H9 (cell line): ENCODE measurements around the gene POLR1D. TPM values are rescaled to one million over a fixed set of nuclear protein-coding genes. Genes with fewer than 3 reads are reported as not detected.

Experiments
- DNase-seq: peaks from one replicate; pipeline ENCODE4 v3.0.0-alpha.2; 2017
- H2AFZ ChIP-seq: one replicate; pipeline ENCODE4 v1.6.1; 2013; ENCODE audit warnings: mild to moderate bottlenecking, low read length, control low read depth, moderate library complexity
- H2AK5ac ChIP-seq: 2 replicates; pipeline ENCODE4 v1.6.1; 2013; ENCODE audit warnings: low read length, control low read depth, mixed read lengths; ENCODE audit not compliant: insufficient read length
- H2BK120ac ChIP-seq: one replicate; pipeline ENCODE4 v1.6.1; 2013; ENCODE audit warnings: low read depth, mild to moderate bottlenecking, low read length, control low read depth, inconsistent platforms; ENCODE audit not compliant: poor library complexity, severe bottlenecking
- H2BK12ac ChIP-seq: 2 replicates; pipeline ENCODE4 v1.6.1; 2013; ENCODE audit warnings: low read length, control low read depth, mixed read lengths, low read depth; ENCODE audit not compliant: insufficient read length
- H2BK15ac ChIP-seq: 2 replicates; pipeline ENCODE4 v1.6.1; 2013; ENCODE audit warnings: low read depth, low read length, control low read depth
- H2BK20ac ChIP-seq: one replicate; pipeline ENCODE4 v1.6.1; 2013; ENCODE audit warnings: low read depth, mild to moderate bottlenecking, low read length, control low read depth, inconsistent platforms; ENCODE audit not compliant: poor library complexity, severe bottlenecking
- H2BK5ac ChIP-seq: 2 replicates; pipeline ENCODE4 v1.6.1; 2013; ENCODE audit warnings: low read length, control low read depth, mixed read lengths; ENCODE audit not compliant: insufficient read length
- H3K14ac ChIP-seq: 2 replicates; pipeline ENCODE4 v1.6.1; 2013; ENCODE audit warnings: low read length, control low read depth; ENCODE audit not compliant: insufficient read depth
- H3K18ac ChIP-seq: 2 replicates; pipeline ENCODE4 v1.6.1; 2013; ENCODE audit warnings: low read depth, mild to moderate bottlenecking, mixed read lengths, low read length, control low read depth; ENCODE audit not compliant: insufficient read length
- H3K23ac ChIP-seq: 2 replicates; pipeline ENCODE4 v1.6.1; 2013; ENCODE audit warnings: low read length, control low read depth, mixed read lengths, low read depth; ENCODE audit not compliant: insufficient read length
- H3K23me2 ChIP-seq: 2 replicates; pipeline ENCODE4 v1.6.1; 2013; ENCODE audit warnings: low read depth, mild to moderate bottlenecking, mixed read lengths, low read length, control low read depth; ENCODE audit not compliant: insufficient read length, poor library complexity, severe bottlenecking
- H3K27ac ChIP-seq: 2 replicates; pipeline ENCODE4 v1.5.1; 2013; ENCODE audit warnings: low read length, control low read depth, mixed read lengths, low read depth; ENCODE audit not compliant: insufficient read length
- H3K27me3 ChIP-seq: 2 replicates; pipeline ENCODE4 v1.6.1; 2013; ENCODE audit warnings: low read length, control low read depth, inconsistent platforms; ENCODE audit not compliant: insufficient read depth
- H3K4ac ChIP-seq: 2 replicates; pipeline ENCODE4 v1.6.1; 2013; ENCODE audit warnings: low read depth, mild to moderate bottlenecking, control low read depth, inconsistent platforms, low read length, moderate library complexity
- H3K4me1 ChIP-seq: 2 replicates; pipeline ENCODE4 v1.6.1; 2013; ENCODE audit warnings: low read length, control low read depth, inconsistent platforms; ENCODE audit not compliant: insufficient read depth
- H3K4me2 ChIP-seq: 2 replicates; pipeline ENCODE4 v1.6.1; 2013; ENCODE audit warnings: low read length, control low read depth, mixed read lengths; ENCODE audit not compliant: insufficient read length, insufficient read depth
- H3K56ac ChIP-seq: 2 replicates; pipeline ENCODE4 v1.6.1; 2013; ENCODE audit warnings: low read depth, mild to moderate bottlenecking, mixed read lengths, low read length, control low read depth; ENCODE audit not compliant: insufficient read length
- H3K79me1 ChIP-seq: 2 replicates; pipeline ENCODE4 v1.6.1; 2013; ENCODE audit warnings: low read depth, mild to moderate bottlenecking, moderate library complexity, low read length, control low read depth, inconsistent platforms; ENCODE audit not compliant: insufficient read depth, poor library complexity, severe bottlenecking
- H3K79me2 ChIP-seq: 2 replicates; pipeline ENCODE4 v1.6.1; 2013; ENCODE audit warnings: low read length, control low read depth, inconsistent platforms; ENCODE audit not compliant: insufficient read depth
- H3K9ac ChIP-seq: 2 replicates; pipeline ENCODE4 v1.6.1; 2013; ENCODE audit warnings: low read length, control low read depth, mixed read lengths; ENCODE audit not compliant: insufficient read length; ENCODE audit errors: extremely low read depth
- H3K9me3 ChIP-seq: one replicate; pipeline ENCODE4 v1.6.1; 2013; ENCODE audit warnings: low read depth, low read length, inconsistent platforms; ENCODE audit not compliant: control insufficient read depth
- H3T11ph ChIP-seq: one replicate; pipeline ENCODE4 v1.6.1; 2013; ENCODE audit warnings: mild to moderate bottlenecking, low read length, control low read depth, inconsistent platforms
- H4K20me1 ChIP-seq: one replicate; pipeline ENCODE4 v1.6.1; 2013; ENCODE audit not compliant: control insufficient read depth, insufficient read length, insufficient read depth
- H4K5ac ChIP-seq: 2 replicates; pipeline ENCODE4 v1.6.1; 2013; ENCODE audit warnings: low read depth, mild to moderate bottlenecking, mixed read lengths, low read length, control low read depth; ENCODE audit not compliant: insufficient read length
- H4K8ac ChIP-seq: replicated peaks from 2 replicates; pipeline ENCODE4 v1.6.1; 2013; ENCODE audit warnings: low read length, control low read depth, mixed read lengths, low read depth; ENCODE audit not compliant: insufficient read length
- H4K91ac ChIP-seq: 2 replicates; pipeline ENCODE4 v1.6.1; 2013; ENCODE audit warnings: low read depth, mild to moderate bottlenecking, moderate library complexity, mixed read lengths, low read length, control low read depth; ENCODE audit not compliant: insufficient read length
- H3K27ac Mint-ChIP-seq, 3 experiments: 2 replicates in 2 of 3; 3 replicates in 1 of 3; pipeline ENCODE4 v1.8.0; 2020 to 2021; ENCODE audit warnings: mixed read lengths in 3 of 3, mild to moderate bottlenecking in 1 of 3, moderate library complexity in 1 of 3
- H3K27me3 Mint-ChIP-seq: 2 replicates; pipeline ENCODE4 v1.8.0; 2021; ENCODE audit warnings: low read depth, mild to moderate bottlenecking, moderate library complexity, mixed read lengths
- H3K36me3 Mint-ChIP-seq, 3 experiments: 2 replicates in 2 of 3; 3 replicates in 1 of 3; pipeline ENCODE4 v1.8.0; 2020 to 2021; ENCODE audit warnings: low read depth in 3 of 3, mixed read lengths in 3 of 3; ENCODE audit not compliant: insufficient read depth in 1 of 3
- H3K4me1 Mint-ChIP-seq, 2 experiments: 2 replicates each; pipeline ENCODE4 v1.8.0; 2020; ENCODE audit warnings: mixed read lengths in 2 of 2
- H3K4me3 Mint-ChIP-seq, 2 experiments: 2 replicates in 1 of 2; 3 replicates in 1 of 2; pipeline ENCODE4 v1.8.0; 2020 to 2021; ENCODE audit warnings: mild to moderate bottlenecking in 2 of 2, mixed read lengths in 2 of 2, moderate library complexity in 1 of 2
- H3K9me3 Mint-ChIP-seq, 2 experiments: 2 replicates in 1 of 2; 3 replicates in 1 of 2; pipeline ENCODE4 v1.8.0; 2020; ENCODE audit warnings: mild to moderate bottlenecking in 2 of 2, mixed read lengths in 2 of 2, moderate library complexity in 1 of 2
- WGBS: extraction: QIAGEN DNeasy Blood & Tissue Kit; methylation state at CpG from one replicate; pipeline ENCODE4 v1.1.7; 2013; ENCODE audit warnings: missing lambda C conversion rate, low lambda C conversion rate, mixed read lengths; ENCODE audit not compliant: insufficient read length; ENCODE audit errors: extremely low coverage; 5-methylcytosine and 5-hydroxymethylcytosine counted together
- total RNA-seq: library from RNA; stranded (reverse); gene quantifications from 2 replicates; pipeline ENCODE4 v1.2.1, GENCODE V29; 2021
- TF ChIP-seq, protein P1 (sequence below): fragments of 200-600 bp; sonication (generic); conservative IDR thresholded peaks from 3 replicates; pipeline ENCODE4 v1.8.0; 2021; ENCODE audit warnings: antibody characterized with exemption, mild to moderate bottlenecking

POLR1D gene
- total RNA-seq, 1 experiment from 2014 or later: 167 TPM

GRCh38 chr13:27643334-27644132, 21.8 kb downstream of the POLR1D start:
- no peak overlapping the region for H2AFZ ChIP-seq
- no peaks in the 10 kb centered on the region for H3K79me2 ChIP-seq
- no peak overlapping the region for H2BK5ac ChIP-seq
- no peak overlapping the region for H3K23ac ChIP-seq
- H3K27ac Mint-ChIP-seq: no peak overlapping the region
- peaks cover 4% of the 10 kb centered on the region in 2 experiments; a peak in 2 of 5 replicates for H3K9me3 Mint-ChIP-seq
- H4K5ac ChIP-seq: no peak overlapping the region
- no peaks in the 10 kb centered on the region for H3K27me3 ChIP-seq
- no peak overlapping the region for H3K4me2 ChIP-seq
- H2AK5ac ChIP-seq: no peak overlapping the region
- H3K9me3 ChIP-seq: peaks cover 2% of the 10 kb centered on the region
- no peak overlapping the region for H2BK15ac ChIP-seq
- no peak overlapping the region for H4K8ac ChIP-seq
- H3K27ac ChIP-seq: no peak overlapping the region
- H3K14ac ChIP-seq: no peak overlapping the region
- no peak overlapping the region for H2BK20ac ChIP-seq
- no peaks in the 10 kb centered on the region for H3K23me2 ChIP-seq
- H3T11ph ChIP-seq: no peak overlapping the region
- TF ChIP-seq, protein P1, sequence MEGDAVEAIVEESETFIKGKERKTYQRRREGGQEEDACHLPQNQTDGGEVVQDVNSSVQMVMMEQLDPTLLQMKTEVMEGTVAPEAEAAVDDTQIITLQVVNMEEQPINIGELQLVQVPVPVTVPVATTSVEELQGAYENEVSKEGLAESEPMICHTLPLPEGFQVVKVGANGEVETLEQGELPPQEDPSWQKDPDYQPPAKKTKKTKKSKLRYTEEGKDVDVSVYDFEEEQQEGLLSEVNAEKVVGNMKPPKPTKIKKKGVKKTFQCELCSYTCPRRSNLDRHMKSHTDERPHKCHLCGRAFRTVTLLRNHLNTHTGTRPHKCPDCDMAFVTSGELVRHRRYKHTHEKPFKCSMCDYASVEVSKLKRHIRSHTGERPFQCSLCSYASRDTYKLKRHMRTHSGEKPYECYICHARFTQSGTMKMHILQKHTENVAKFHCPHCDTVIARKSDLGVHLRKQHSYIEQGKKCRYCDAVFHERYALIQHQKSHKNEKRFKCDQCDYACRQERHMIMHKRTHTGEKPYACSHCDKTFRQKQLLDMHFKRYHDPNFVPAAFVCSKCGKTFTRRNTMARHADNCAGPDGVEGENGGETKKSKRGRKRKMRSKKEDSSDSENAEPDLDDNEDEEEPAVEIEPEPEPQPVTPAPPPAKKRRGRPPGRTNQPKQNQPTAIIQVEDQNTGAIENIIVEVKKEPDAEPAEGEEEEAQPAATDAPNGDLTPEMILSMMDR: no peak
- peaks cover 9 to 20% (median 11%) of the 10 kb centered on the region in 3 experiments for H3K36me3 Mint-ChIP-seq
- H2BK120ac ChIP-seq: no peak overlapping the region
- H3K27me3 Mint-ChIP-seq: no peaks in the 10 kb centered on the region
- no CpG with 5 or more reads among the region's 5 CpGs for WGBS
- peaks cover 2% of the 10 kb centered on the region for H3K79me1 ChIP-seq
- H3K9ac ChIP-seq: no peak overlapping the region
- H3K56ac ChIP-seq: no peak overlapping the region
- no peak overlapping the region for H3K4me3 Mint-ChIP-seq
- DNase-seq: no peak
- peaks cover 15 to 19% of the 10 kb centered on the region in 2 experiments for H3K4me1 Mint-ChIP-seq
- no peaks in the 10 kb centered on the region for H4K20me1 ChIP-seq
- no peak overlapping the region for H4K91ac ChIP-seq
- H3K18ac ChIP-seq: no peak overlapping the region
- no peak overlapping the region for H2BK12ac ChIP-seq
- peaks cover 5% of the 10 kb centered on the region; the same call in 1 of the 2 replicates for H3K4me1 ChIP-seq
- H3K4ac ChIP-seq: no peak overlapping the region
